Ascending aorta (tissue), 2 donors: ENCODE results near the gene DUSP2. TPM values are rescaled to one million over a fixed set of nuclear protein-coding genes. Genes with fewer than 3 reads are reported as not detected.

Experiments used
- DNase-seq, 2 donors: peaks; one replicate each; pipeline ENCODE4 v3.0.0-alpha.2; 2019; ENCODE audit warnings: low spot score in 2 of 2
- H3K27ac ChIP-seq, 2 donors: fragments of 200-600 bp; sonication (generic); one replicate each; pipeline ENCODE4 v1.5.1; 2016 to 2017; ENCODE audit warnings: mild to moderate bottlenecking in 1 of 2
- H3K27me3 ChIP-seq: fragments of 200-600 bp; sonication (generic); one replicate; pipeline ENCODE4 v1.5.1; 2017
- H3K36me3 ChIP-seq, 2 donors: fragments of 200-600 bp; sonication (generic); one replicate each; pipeline ENCODE4 v1.5.1; 2016
- H3K4me1 ChIP-seq, 2 donors: fragments of 200-600 bp; sonication (generic); one replicate each; pipeline ENCODE4 v1.5.1; 2016 to 2017; ENCODE audit warnings: mild to moderate bottlenecking in 1 of 2
- H3K4me3 ChIP-seq, 2 donors: fragments of 200-600 bp; sonication (generic); one replicate each; pipeline ENCODE4 v1.5.1; 2016 to 2017; ENCODE audit warnings: mild to moderate bottlenecking in 1 of 2
- H3K9me3 ChIP-seq, 2 donors: fragments of 200-600 bp; sonication (generic); one replicate each; pipeline ENCODE4 v1.5.1; 2016
- CTCF ChIP-seq, 3 experiments: fragments of 200-600 bp in 2 of 3; fragments of 450-650 bp in 1 of 3; sonication (generic) in 2 of 3; IDR thresholded peaks; one replicate each; pipeline ENCODE4 v1.5.1; 2016 to 2019; ENCODE audit warnings: antibody characterized with exemption in 3 of 3, mild to moderate bottlenecking in 1 of 3, moderate library complexity in 1 of 3
- intact Hi-C: fragments of 100-400 bp; cut with DNase I; formaldehyde crosslinking; loops from one replicate; pipeline ENCODE4 v1.15.1; 2023
- total RNA-seq: library from RNA; depleted of rRNA; stranded (reverse); fragments of >200 nt; gene quantifications from one replicate; pipeline ENCODE4 v1.1.0, GENCODE V29; 2016

The DUSP2 gene
- 7.2 TPM for total RNA-seq

- intact Hi-C loops, result loop anchor here (1.0 to 5.0 kb wide), 4 partner anchors 63 to 364 kb away; partner anchors contain the start of genes CIAO1 and STARD7
- H3K27me3 ChIP-seq, result no peaks in the 10 kb centered on the region
- peaks cover 16 to 30% of the 10 kb centered on the region in 2 donors for H3K4me1 ChIP-seq
- H3K27ac ChIP-seq, result peak within 1 kb of the TSS; percentile 78 to 83
- DNase-seq, result peak; percentile 82 to 89
- H3K36me3 ChIP-seq, result no peaks in the 10 kb centered on the region
- peak within 1 kb of the TSS; percentile 76 to 78 for H3K4me3 ChIP-seq
- no peaks in the 10 kb centered on the region for H3K9me3 ChIP-seq
- TF ChIP-seq CTCF (IDR thresholded peaks at IDR 0.05), result peak in 2 of 3 experiments; percentile 10 to 18
These were observed at the start of gene DUSP2 for GRCh38 chr2:96145036-96145847. Gene DUSP2, minus strand, starts transcription at chr2:96145440. Its CDS starts 86 bp downstream, at chr2:96145354.

GRCh38 chr2:96191937-96192670 lies 46.9 kb upstream of the DUSP2 start:
- intact Hi-C loops, result no loop called here
- DNase-seq, result no peak
- Histone ChIP-seq H3K4me1 (no peaks in the 10 kb centered on the region), H3K27ac (no peak overlapping the region), H3K9me3 (no peaks in the 10 kb centered on the region), H3K36me3 (peaks cover 57 to 79% of the 10 kb centered on the region in 2 donors), H3K4me3 (no peak overlapping the region), H3K27me3 (no peaks in the 10 kb centered on the region)
- no peak for TF ChIP-seq CTCF (IDR thresholded peaks at IDR 0.05)

- no peak overlapping the region for H3K27ac ChIP-seq
- H3K4me1 ChIP-seq, result no peaks in the 10 kb centered on the region
- peaks cover 72 to 94% of the 10 kb centered on the region in 2 donors for H3K36me3 ChIP-seq
- no peaks in the 10 kb centered on the region for H3K27me3 ChIP-seq
- no peak for DNase-seq
- TF ChIP-seq CTCF (IDR thresholded peaks at IDR 0.05), result no peak
- intact Hi-C loops, result no loop called here
- H3K9me3 ChIP-seq, result no peaks in the 10 kb centered on the region
- H3K4me3 ChIP-seq, result no peak overlapping the region
These were observed 43.7 kb upstream of the DUSP2 start for GRCh38 chr2:96188821-96189526.

GRCh38 chr2:96186562-96186961 lies 41.3 kb upstream of the DUSP2 start:
- intact Hi-C loops, result no loop called here
- no peaks in the 10 kb centered on the region for H3K4me1 ChIP-seq

More at GRCh38 chr2:96186562-96186961, 41.3 kb upstream of the DUSP2 start:
- Histone ChIP-seq H3K9me3 (no peaks in the 10 kb centered on the region), H3K4me3 (no peak overlapping the region), H3K27ac (no peak overlapping the region), H3K36me3 (peaks cover 53 to 76% of the 10 kb centered on the region in 2 donors), H3K27me3 (no peaks in the 10 kb centered on the region)
- TF ChIP-seq CTCF (IDR thresholded peaks at IDR 0.05), result no peak
- DNase-seq, result no peak
